HG03108 (cell line): ENCODE measurements around the gene CYS1.
"Not testable (repeated sequence)": the region's sequence is repeated elsewhere in the genome, so short reads cannot be mapped to it uniquely, and the experiment has no call there.

Experiments
- ATAC-seq: cut with Tn5 transposase; IDR thresholded peaks from one replicate; pipeline ENCODE4 v1.9.1; 2021; ENCODE audit warnings: moderate library complexity; ENCODE audit not compliant: unreplicated experiment

Gene CYS1

DNA sequence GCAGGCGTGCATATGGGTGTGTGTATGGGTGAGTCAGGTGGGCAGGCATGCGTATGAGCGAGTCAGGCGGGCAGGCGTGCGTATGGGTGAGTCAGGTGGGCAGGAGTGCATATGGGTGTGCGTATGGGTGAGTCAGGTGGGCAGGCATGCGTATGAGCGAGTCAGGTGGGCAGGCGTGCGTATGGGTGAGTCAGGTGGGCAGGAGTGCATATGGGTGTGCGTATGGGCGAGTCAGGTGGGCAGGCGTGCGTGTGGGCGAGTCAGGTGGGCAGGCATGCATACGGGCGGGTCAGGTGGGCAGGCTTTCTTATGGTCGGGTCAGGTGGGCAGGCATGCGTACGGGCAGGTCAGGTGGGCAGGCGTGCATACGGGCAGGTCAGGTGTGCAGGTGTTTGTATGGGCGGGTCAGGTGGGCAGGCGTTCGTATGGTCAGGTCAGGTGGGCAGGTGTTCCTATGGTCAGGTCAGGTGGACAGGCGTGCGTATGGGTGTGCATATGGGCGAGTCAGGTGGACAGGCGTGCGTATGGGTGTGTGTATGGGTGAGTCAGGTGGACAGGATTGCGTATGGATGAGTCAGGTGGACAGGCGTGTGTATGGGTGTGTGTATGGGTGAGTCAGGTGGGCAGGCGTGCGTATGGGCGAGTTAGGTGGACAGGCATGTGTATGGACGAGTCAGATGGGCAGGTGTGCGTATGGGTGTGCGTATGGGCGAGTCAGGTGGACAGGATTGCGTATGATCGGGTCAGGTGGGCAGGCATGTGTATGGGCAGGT, 65.6 kb downstream of the CYS1 start:
- no peak for ATAC-seq

DNA sequence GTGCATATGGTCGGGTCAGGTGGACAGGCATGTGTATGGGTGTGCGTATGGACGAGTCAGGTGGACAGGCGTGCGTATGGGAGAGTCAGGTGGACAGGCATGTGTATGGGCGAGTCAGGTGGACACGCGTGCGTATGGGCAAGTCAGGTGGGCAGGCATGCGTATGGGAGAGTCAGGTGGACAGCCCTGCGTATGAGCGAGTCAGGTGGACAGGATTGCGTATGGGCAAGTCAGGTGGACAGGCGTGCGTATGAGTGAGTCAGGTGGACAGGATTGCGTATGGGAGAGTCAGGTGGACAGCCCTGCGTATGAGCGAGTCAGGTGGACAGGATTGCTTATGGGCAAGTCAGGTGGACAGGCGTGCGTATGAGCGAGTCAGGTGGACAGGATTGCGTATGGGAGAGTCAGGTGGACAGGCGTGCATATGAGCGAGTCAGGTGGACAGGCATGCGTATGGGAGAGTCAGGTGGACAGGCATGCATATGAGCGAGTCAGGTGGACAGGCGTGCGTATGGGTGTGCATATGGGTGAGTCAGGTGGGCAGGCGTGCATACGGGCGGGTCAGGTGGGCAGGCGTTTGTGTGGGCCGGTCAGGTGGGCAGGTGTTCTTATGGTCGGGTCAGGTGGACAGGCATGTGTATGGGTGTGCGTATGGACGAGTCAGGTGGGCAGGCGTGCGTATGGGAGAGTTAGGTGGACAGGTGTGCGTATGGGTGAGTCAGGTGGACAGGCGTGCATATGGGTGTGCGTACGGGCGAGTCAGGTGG, 66.4 kb downstream of the CYS1 start:
- ATAC-seq, result not testable (repeated sequence)

DNA sequence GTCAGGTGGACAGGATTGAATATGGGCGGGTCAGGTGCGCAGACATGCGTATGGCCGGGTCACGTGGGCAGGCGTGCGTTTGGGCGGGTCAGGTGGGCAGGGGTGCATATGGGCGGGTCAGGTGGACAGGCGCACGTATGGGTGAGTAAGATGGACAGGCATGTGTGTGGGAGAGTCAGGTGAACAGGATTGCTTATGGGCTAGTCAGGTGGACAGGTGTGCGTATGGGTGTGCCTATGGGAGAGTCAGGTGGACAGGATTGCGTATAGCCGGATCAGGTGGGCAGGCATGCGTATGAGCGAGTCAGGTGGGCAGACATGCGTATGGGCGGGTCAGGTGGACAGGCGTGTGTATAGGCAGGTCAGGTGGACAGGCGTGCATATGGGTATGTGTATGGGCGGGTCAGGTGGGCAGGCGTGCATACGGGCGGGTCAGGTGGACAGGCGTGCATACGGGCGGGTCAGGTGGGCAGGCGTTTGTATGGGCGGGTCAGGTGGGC, 67.2 kb downstream of the CYS1 start:
- ATAC-seq, result no peak

DNA sequence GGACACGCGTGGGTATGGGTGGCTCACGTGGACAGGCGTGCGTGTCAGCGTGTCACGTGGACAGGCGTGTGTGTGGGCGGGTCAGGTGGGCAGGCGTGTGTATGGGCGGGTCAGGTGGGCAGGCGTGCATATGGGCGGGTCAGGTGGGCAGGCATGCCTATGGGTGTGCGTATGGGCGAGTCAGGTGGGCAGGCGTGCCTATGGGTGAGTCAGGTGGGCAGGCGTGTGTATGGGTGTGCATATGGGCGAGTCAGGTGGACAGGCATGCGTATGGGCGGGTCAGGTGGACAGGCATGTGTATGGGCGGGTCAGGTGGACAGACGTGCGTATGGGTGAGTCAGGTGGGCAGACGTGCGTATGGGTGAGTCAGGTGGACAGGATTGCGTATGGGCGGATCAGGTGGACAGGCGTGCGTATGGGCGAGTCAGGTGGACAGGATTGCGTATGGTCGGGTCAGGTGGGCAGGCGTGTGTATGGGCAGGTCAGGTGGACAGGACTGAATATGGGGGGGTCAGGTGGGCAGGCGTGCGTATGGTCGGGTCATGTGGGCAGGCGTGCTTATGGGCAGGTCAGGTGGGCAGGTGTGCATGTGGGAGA, 67.7 kb downstream of the CYS1 start:
- ATAC-seq, result not testable (repeated sequence)

DNA sequence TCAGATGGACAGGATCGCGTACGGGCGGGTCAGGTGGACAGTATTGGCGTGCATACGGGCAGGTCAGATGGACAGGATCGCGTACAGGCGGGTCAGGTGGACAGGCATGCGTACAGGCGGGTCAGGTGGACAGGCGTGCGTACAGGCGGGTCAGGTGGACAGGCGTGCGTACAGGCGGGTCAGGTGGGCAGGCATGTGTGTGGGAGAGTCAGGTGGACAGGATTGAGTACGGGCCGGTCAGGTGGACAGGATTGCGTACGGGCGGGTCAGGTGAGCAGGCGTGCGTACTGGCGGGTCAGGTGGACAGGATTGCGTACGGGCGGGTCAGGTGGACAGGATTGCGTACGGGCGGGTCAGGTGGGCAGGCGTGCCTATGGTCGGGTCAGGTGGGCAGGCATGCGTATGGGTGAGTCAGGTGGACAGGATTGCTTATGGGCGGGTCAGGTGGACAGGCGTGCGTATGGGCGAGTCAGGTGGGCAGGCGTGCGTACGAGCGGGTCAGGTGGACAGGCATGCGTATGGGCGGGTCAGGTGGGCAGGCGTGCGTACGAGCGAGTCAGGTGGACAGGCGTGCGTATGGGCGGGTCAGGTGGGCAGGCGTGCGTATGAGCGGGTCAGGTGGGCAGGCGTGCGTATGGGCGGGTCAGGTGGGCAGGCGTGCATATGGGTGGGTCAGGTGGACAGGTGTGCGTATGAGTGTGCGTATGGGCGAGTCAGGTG, 68.4 kb downstream of the CYS1 start:
- not testable (repeated sequence) for ATAC-seq

DNA sequence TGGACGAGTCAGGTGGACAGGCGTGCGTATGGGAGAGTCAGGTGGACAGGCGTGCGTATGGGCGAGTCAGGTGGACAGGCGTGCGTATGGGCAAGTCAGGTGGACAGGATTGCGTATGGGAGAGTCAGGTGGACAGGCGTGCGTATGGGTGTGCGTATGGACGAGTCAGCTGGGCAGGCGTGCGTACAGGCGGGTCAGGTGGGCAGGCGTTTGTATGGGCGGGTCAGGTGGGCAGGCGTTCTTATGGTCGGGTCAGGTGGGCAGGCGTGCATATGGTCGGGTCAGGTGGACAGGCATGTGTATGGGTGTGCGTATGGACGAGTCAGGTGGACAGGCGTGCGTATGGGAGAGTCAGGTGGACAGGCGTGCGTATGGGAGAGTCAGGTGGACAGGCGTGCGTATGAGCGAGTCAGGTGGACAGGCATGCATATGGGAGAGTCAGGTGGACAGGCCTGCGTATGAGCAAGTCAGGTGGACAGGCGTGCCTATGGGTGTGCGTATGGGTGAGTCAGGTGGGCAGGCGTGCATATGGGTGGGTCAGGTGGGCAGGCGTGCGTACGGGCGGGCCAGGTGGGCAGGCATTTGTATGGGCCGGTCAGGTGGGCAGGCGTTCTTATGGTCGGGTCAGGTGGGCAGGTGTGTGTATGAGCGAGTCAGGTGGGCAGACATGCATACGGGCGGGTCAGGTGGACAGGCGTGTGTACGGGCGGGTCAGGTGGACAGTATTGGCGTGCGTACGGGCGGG, 69.2 kb downstream of the CYS1 start:
- ATAC-seq, result not testable (repeated sequence)

DNA sequence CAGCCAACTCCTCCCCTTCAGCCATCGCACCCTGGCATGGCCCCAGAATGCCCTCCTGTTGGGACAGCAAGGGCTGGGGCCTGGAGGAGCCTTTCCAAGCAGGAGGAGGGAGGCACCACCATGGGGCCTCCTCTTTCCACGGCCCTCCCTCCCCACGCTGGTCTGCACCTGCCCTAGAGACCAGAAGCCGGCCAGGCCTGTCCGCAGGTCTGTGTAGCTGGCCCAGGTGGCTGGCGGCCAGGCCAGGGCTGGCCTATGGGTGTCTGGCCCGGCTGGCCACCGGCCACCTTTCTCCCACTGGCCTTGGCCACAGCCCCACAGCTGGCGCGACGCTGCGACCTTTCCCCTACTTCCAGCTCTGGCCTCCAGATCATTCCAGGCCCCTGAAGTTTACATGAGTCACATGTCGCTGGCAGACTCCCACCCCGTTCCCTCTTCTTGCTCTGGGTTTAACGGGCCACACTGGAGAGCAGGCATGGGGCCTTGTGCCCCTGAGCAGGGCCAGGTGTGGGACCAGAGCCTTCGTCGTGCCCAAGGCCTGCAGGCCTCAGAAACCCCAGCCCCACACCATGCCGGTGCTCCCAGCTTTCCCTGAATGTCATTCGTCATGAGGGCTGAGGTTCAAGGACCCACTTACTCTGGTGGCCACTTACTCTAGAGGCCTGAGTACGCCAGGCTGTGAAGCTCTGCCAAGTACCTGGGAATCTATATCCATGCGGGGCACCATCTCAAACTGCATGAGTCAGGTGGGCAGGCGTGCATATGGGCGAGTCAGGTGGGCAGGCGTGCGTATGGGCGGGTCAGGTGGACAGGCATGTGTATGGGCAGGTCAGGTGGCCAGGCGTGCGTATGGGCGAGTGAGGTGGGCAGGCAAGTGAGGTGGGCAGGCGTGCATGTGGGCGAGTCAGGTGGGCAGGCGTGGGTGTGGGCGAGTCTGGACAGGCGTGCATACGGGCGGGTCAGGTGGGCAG, 70.1 kb downstream of the CYS1 start:
- no peak for ATAC-seq

DNA sequence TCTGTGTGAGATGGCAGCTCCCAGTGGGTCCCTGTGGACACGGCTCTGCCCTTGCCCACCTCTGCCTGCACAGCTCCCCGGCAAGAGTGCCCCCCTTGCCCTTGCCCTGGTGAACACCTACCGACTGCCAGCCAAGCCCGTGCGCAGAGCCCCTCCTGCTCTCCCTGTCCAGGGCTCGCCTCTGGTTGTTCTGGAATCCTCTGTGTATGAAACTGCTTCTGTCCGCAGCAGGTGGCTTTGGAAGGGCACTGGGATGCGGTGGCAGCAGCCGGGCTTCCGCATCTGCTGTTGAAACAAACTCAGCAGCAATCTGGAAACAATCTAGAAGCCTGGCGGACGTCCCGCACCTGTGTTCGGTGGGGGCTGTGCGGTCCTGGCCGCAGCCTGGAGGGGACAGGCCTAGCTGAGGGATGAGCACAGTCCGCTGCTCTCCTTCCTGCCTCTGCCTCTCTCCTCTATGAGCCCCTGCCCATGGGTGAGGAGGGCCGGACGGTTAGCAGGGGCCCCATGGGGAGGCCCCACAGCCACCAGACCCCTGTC, 70.9 kb downstream of the CYS1 start:
- ATAC-seq, result no peak

DNA sequence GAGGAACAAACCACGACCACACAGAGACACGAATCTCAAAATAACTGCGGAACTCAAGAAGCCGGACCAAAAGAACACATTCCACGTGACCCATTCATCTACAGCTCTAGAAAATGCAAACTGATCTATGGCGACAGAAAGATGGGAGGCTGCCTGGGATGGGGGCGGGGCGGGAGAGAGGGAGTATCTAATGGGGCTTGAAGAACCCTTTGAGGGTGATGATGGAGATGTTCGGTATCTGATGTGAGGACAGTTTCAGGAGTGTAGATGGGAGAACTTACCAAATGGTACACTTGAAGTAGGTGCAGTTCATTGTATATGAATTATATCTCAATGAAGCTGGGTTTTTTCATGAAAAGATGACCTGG, 71.4 kb downstream of the CYS1 start:
- no peak for ATAC-seq

DNA sequence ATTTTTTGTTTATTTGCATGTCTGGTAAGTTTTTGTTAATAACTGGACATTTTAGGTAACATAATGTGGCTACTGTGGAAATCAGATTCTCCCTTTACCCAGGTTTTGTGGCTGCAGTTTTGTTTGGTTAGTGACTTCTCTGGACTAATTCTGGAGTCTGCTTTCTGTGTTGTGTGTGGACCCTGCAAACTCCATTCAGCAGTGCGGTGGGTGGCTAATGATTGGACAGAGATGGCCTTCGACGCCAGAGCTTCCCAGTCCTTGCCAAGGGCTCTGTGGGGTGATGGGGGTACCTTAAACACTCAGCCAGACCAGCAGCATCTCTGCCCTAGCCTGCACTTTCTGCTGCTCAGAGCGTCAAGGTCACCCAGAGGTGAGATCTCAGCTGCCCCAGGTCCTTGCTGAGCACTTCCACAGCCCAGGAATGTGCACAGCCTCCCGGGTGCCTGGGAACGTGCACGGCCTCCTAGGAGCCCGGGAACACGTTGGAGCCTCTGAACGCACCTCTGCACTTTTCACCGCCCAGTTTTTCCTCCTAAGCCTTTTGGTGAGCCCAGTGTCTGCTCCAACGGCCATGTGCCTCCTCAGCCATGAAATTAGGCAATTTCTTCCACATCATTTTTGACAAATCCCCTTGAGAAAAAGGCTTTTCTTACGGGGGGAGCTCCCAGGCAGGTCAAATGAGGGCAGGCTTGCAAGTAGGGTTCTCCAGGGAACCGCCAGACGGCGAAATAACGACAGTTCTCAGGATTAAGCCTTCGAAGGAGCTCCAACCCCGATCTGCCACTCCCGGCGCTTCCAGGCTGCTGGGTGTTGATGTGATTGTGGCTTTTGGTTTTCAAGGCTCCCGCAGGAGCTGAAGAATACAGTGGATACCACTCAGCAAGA, 72.0 kb downstream of the CYS1 start:
- no peak for ATAC-seq

DNA sequence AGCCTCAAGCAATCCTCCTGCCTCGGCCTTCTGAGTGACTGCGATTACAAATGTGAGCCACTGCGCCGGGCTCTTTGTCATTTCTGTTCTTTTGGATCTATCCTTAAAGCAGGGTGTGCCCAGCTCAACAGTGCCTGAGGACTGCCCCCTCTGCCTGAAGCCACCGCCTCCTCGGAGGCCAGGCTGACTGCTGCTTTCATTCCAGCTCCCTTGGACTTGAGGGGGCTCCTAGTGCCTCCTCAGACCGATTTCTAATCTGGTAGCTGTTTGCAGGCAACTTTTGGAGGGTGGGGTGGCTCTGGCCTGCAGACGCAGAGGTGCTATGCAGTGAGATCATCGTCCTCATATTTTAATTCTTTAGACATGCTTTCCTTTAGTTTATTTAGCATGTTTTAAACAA, 72.8 kb downstream of the CYS1 start:
- no peak for ATAC-seq
